Mesenchymal stem cell (in vitro differentiated cells and primary cell): ENCODE measurements around the gene PCYT1B.

Experiments
- DNase-seq: peaks from one replicate; pipeline ENCODE4 v3.0.0-alpha.2; 2013
- H2AFZ ChIP-seq: one replicate; pipeline ENCODE4 v1.6.1; 2013; ENCODE audit warnings: low read depth, mild to moderate bottlenecking, control low read depth, inconsistent platforms, low read length, moderate library complexity
- H2AK5ac ChIP-seq: 2 replicates; pipeline ENCODE4 v1.6.1; 2013; ENCODE audit warnings: low read length, moderate library complexity, mild to moderate bottlenecking, inconsistent platforms; ENCODE audit not compliant: severe bottlenecking
- H2BK120ac ChIP-seq: one replicate; pipeline ENCODE4 v1.6.1; 2013; ENCODE audit warnings: low read depth, mild to moderate bottlenecking, inconsistent platforms, low read length, moderate library complexity
- H2BK12ac ChIP-seq, 2 experiments: one replicate each; pipeline ENCODE4 v1.6.1; 2013; ENCODE audit warnings: inconsistent platforms in 2 of 2, low read length in 2 of 2, mild to moderate bottlenecking in 2 of 2, moderate library complexity in 2 of 2, control low read depth in 1 of 2
- H2BK15ac ChIP-seq: one replicate; pipeline ENCODE4 v1.6.1; 2013; ENCODE audit warnings: mild to moderate bottlenecking, low read depth, inconsistent platforms; ENCODE audit not compliant: poor library complexity, severe bottlenecking
- H2BK5ac ChIP-seq: 2 replicates; pipeline ENCODE4 v1.6.1; 2013; ENCODE audit warnings: low read depth, mild to moderate bottlenecking, low read length, control low read depth, inconsistent platforms; ENCODE audit not compliant: poor library complexity, severe bottlenecking
- H3K14ac ChIP-seq, 2 experiments: one replicate each; pipeline ENCODE4 v1.6.1; 2013; ENCODE audit warnings: inconsistent platforms in 2 of 2, low read length in 2 of 2, control low read depth in 1 of 2, mild to moderate bottlenecking in 1 of 2, moderate library complexity in 1 of 2
- H3K18ac ChIP-seq, 2 experiments: one replicate each; pipeline ENCODE4 v1.6.1; 2013; ENCODE audit warnings: inconsistent platforms in 2 of 2, low read length in 2 of 2, control low read depth in 1 of 2, low read depth in 1 of 2, mild to moderate bottlenecking in 1 of 2
- H3K23ac ChIP-seq, 2 experiments: one replicate each; pipeline ENCODE4 v1.6.1; 2013; ENCODE audit warnings: inconsistent platforms in 2 of 2, low read length in 2 of 2, mild to moderate bottlenecking in 2 of 2, moderate library complexity in 2 of 2, control low read depth in 1 of 2
- H3K27ac ChIP-seq: 2 replicates; pipeline ENCODE4 v1.5.1; 2013; ENCODE audit warnings: mild to moderate bottlenecking, moderate library complexity, low read length, control low read depth, inconsistent platforms; ENCODE audit not compliant: poor library complexity, severe bottlenecking
- H3K27me3 ChIP-seq, 2 experiments: 2 replicates each; pipeline versions ENCODE4 v1.6.1 to v1.7.0; 2013; ENCODE audit warnings: low read length in 2 of 2, mild to moderate bottlenecking in 2 of 2, moderate library complexity in 2 of 2, control low read depth in 1 of 2, inconsistent platforms in 1 of 2; ENCODE audit not compliant: control insufficient read depth in 1 of 2, insufficient read depth in 1 of 2
- H3K36me3 ChIP-seq, 2 experiments: 2 replicates each; pipeline versions ENCODE4 v1.6.1 to v1.7.0; 2013; ENCODE audit warnings: low read length in 2 of 2, control low read depth in 1 of 2, inconsistent platforms in 1 of 2, low read depth in 1 of 2, mild to moderate bottlenecking in 1 of 2; ENCODE audit not compliant: insufficient read depth in 2 of 2, control insufficient read depth in 1 of 2
- H3K4ac ChIP-seq, 2 experiments: one replicate each; pipeline ENCODE4 v1.6.1; 2013; ENCODE audit warnings: inconsistent platforms in 2 of 2, low read length in 2 of 2, mild to moderate bottlenecking in 2 of 2, moderate library complexity in 2 of 2, control low read depth in 1 of 2, low read depth in 1 of 2
- H3K4me1 ChIP-seq: 2 replicates; pipeline ENCODE4 v1.6.1; 2013; ENCODE audit warnings: low read depth, low read length, control low read depth; ENCODE audit not compliant: control insufficient read depth, insufficient read depth
- H3K4me2 ChIP-seq: 2 replicates; pipeline ENCODE4 v1.6.1; 2013; ENCODE audit warnings: low read length, mild to moderate bottlenecking, inconsistent platforms; ENCODE audit not compliant: poor library complexity, severe bottlenecking
- H3K4me3 ChIP-seq, 2 experiments: 2 replicates each; pipeline versions ENCODE4 v1.5.1 to v1.7.0; 2013; ENCODE audit warnings: low read length in 2 of 2, mild to moderate bottlenecking in 2 of 2, control low read depth in 1 of 2, low read depth in 1 of 2; ENCODE audit not compliant: insufficient read depth in 1 of 2
- H3K79me1 ChIP-seq: replicated peaks from 2 replicates; pipeline ENCODE4 v1.6.1; 2013; ENCODE audit warnings: mild to moderate bottlenecking, control low read depth, low read length, inconsistent platforms; ENCODE audit not compliant: poor library complexity, severe bottlenecking
- H3K9ac ChIP-seq: 2 replicates; pipeline ENCODE4 v1.7.0; 2013; ENCODE audit warnings: mild to moderate bottlenecking, low read length, moderate library complexity
- H3K9me3 ChIP-seq: 2 replicates; pipeline ENCODE4 v1.7.0; 2013; ENCODE audit warnings: mild to moderate bottlenecking, low read length; ENCODE audit not compliant: control insufficient read depth
- H4K8ac ChIP-seq: one replicate; pipeline ENCODE4 v1.6.1; 2013; ENCODE audit warnings: inconsistent platforms, mild to moderate bottlenecking, low read length, moderate library complexity
- H4K91ac ChIP-seq: one replicate; pipeline ENCODE4 v1.6.1; 2013; ENCODE audit warnings: mild to moderate bottlenecking, low read length, inconsistent platforms
- WGBS: methylation state at CpG from one replicate; pipeline ENCODE4 v1.1.7; 2013; ENCODE audit warnings: mixed read lengths; 5-methylcytosine and 5-hydroxymethylcytosine counted together

Gene PCYT1B

DNA sequence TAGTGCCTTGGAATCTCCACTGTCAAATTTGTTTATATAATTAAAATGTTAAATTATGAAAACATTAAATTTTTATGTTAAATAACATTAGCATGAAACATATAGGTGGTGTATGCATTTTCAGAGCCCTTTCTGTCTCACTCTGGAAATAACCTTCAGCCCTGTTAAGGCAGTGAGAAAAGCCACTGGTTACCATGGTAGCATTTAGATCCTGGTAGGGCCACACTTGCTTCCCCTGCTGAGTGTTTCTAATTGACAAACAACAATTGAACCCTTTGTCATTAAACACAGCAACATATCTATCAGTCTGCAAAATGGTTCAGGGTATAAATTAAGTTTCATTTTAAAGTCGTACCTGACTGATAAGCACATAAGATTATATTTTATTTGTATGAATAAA is 118.5 kb downstream of the PCYT1B start:
- Histone ChIP-seq H2BK5ac (no peak overlapping the region), H3K36me3 (no peaks in the 10 kb centered on the region), H4K8ac (no peak overlapping the region), H2AFZ (no peak overlapping the region), H2AK5ac (no peak overlapping the region), H3K4ac (no peak overlapping the region), H2BK15ac (no peak overlapping the region), H2BK12ac (no peak overlapping the region), H3K9ac (no peak overlapping the region), H3K4me1 (peaks cover 1% of the 10 kb centered on the region), H3K4me3 (no peak overlapping the region), H3K14ac (no peak overlapping the region), H3K23ac (no peak overlapping the region), H3K4me2 (no peak overlapping the region), H3K79me1 (no peaks in the 10 kb centered on the region), H3K27me3 (peaks cover 0 to 16% of the 10 kb centered on the region in 2 experiments), H3K27ac (no peak overlapping the region), H3K18ac (no peak overlapping the region), H2BK120ac (no peak overlapping the region), H4K91ac (no peak overlapping the region), H3K9me3 (no peaks in the 10 kb centered on the region)
- WGBS: no CpG with 5 or more reads among the region's 1 CpG
- DNase-seq: no peak

DNA sequence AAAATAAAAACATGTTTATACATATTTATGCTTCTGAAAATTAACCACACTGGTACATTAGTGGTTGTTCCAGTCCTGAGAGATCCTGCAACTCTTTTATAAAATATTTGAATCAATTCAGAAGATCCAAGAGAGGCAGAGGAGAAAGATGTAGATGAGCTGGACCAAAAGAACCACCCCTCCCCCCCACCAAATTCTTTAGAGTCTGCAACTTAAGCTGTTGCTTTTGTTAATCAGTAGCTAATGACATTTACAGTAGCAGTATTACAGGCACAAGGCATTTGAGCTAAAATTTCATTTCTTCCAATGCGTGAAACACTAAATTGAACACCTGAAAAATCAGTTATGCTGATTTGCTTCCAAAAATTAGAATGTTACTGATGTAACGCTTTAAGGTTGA is 120.5 kb downstream of the PCYT1B start:
- H3K4ac ChIP-seq: no peak overlapping the region
- H2BK5ac ChIP-seq: no peak overlapping the region
- H2BK12ac ChIP-seq: no peak overlapping the region
- H2BK120ac ChIP-seq: no peak overlapping the region
- no peak overlapping the region for H3K18ac ChIP-seq
- H4K91ac ChIP-seq: no peak overlapping the region
- no peak overlapping the region for H2AFZ ChIP-seq
- no peak overlapping the region for H2AK5ac ChIP-seq
- H3K36me3 ChIP-seq: no peaks in the 10 kb centered on the region
- no peak overlapping the region for H2BK15ac ChIP-seq
- peaks cover 1% of the 10 kb centered on the region for H3K4me1 ChIP-seq
- H3K14ac ChIP-seq: no peak overlapping the region
- H3K27me3 ChIP-seq: peaks cover 0 to 19% of the 10 kb centered on the region in 2 experiments
- no peak overlapping the region for H4K8ac ChIP-seq
- H3K4me2 ChIP-seq: no peak overlapping the region
- no peak overlapping the region for H3K4me3 ChIP-seq
- H3K9me3 ChIP-seq: no peaks in the 10 kb centered on the region
- DNase-seq: no peak
- no peak overlapping the region for H3K27ac ChIP-seq
- H3K23ac ChIP-seq: no peak overlapping the region
- H3K79me1 ChIP-seq: no peaks in the 10 kb centered on the region
- 100% methylated on average over 1 of the region's 2 CpGs for WGBS
- no peak overlapping the region for H3K9ac ChIP-seq

- H3K4me2 ChIP-seq: no peak overlapping the region
- H3K27me3 ChIP-seq: peaks cover 0 to 19% of the 10 kb centered on the region in 2 experiments
- no peak overlapping the region for H3K9ac ChIP-seq
- no peak overlapping the region for H4K91ac ChIP-seq
- H2BK5ac ChIP-seq: no peak overlapping the region
- no peak overlapping the region for H3K18ac ChIP-seq
- no peak for DNase-seq
- H3K27ac ChIP-seq: no peak overlapping the region
- no peaks in the 10 kb centered on the region for H3K36me3 ChIP-seq
- H2AK5ac ChIP-seq: no peak overlapping the region
- no peak overlapping the region for H3K14ac ChIP-seq
- H3K4me3 ChIP-seq: no peak overlapping the region
- H3K4me1 ChIP-seq: peaks cover 1% of the 10 kb centered on the region
- no peak overlapping the region for H2BK120ac ChIP-seq
- H3K9me3 ChIP-seq: no peaks in the 10 kb centered on the region
- WGBS: 92% methylated on average over 1 of the region's 2 CpGs
- H2BK15ac ChIP-seq: no peak overlapping the region
- H2AFZ ChIP-seq: no peak overlapping the region
- no peaks in the 10 kb centered on the region for H3K79me1 ChIP-seq
- no peak overlapping the region for H3K4ac ChIP-seq
- no peak overlapping the region for H3K23ac ChIP-seq
- no peak overlapping the region for H2BK12ac ChIP-seq
- no peak overlapping the region for H4K8ac ChIP-seq
Observed at GRCh38 chrX:24525455-24525854, 121.7 kb downstream of the PCYT1B start.

GRCh38 chrX:24520472-24520871 is 126.7 kb downstream of the PCYT1B start:
- no peak overlapping the region for H2BK15ac ChIP-seq
- no peak overlapping the region for H3K23ac ChIP-seq
- H3K36me3 ChIP-seq: no peaks in the 10 kb centered on the region
- H4K91ac ChIP-seq: no peak overlapping the region
- H3K4ac ChIP-seq: no peak overlapping the region
- no peak overlapping the region for H3K18ac ChIP-seq
- H4K8ac ChIP-seq: no peak overlapping the region
- H3K79me1 ChIP-seq: no peaks in the 10 kb centered on the region
- no peaks in the 10 kb centered on the region for H3K4me1 ChIP-seq
- no peak overlapping the region for H3K9ac ChIP-seq
- peaks cover 0 to 9% of the 10 kb centered on the region in 2 experiments for H3K27me3 ChIP-seq
- H2AK5ac ChIP-seq: no peak overlapping the region
- no peak overlapping the region for H2BK5ac ChIP-seq
- H3K14ac ChIP-seq: no peak overlapping the region
- no peak overlapping the region for H2BK120ac ChIP-seq
- H3K4me3 ChIP-seq: no peak overlapping the region
- no peak overlapping the region for H3K27ac ChIP-seq
- no CpG with 5 or more reads among the region's 2 CpGs for WGBS
- H2AFZ ChIP-seq: no peak overlapping the region
- H3K9me3 ChIP-seq: no peaks in the 10 kb centered on the region
- H2BK12ac ChIP-seq: no peak overlapping the region
- H3K4me2 ChIP-seq: no peak overlapping the region
- no peak for DNase-seq
